Measurements from ENCODE around the gene LCN6.

DNA sequence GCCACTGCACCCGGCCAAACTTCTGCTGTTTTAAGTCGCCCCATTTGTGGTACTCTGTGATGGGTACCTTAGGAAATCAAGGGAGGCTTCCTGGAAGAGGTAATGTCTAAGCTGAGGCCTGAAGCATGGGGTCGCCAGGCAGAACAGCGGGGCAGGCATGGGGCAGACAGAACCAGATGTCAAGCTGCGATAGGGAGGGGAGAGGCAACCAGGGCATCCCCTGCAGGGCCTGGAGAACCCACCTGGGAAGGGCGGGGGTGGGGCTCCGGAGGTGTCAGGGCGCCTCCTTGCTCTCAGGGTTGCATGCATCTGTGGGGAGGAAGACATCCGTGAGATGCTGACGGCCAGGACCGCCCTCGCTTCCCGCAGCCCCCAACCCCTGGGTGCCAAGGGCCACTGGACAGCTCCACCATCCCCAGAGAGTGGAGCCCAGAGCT, 13.2 kb upstream of the LCN6 start:
- TF ChIP-seq, protein P1, sequence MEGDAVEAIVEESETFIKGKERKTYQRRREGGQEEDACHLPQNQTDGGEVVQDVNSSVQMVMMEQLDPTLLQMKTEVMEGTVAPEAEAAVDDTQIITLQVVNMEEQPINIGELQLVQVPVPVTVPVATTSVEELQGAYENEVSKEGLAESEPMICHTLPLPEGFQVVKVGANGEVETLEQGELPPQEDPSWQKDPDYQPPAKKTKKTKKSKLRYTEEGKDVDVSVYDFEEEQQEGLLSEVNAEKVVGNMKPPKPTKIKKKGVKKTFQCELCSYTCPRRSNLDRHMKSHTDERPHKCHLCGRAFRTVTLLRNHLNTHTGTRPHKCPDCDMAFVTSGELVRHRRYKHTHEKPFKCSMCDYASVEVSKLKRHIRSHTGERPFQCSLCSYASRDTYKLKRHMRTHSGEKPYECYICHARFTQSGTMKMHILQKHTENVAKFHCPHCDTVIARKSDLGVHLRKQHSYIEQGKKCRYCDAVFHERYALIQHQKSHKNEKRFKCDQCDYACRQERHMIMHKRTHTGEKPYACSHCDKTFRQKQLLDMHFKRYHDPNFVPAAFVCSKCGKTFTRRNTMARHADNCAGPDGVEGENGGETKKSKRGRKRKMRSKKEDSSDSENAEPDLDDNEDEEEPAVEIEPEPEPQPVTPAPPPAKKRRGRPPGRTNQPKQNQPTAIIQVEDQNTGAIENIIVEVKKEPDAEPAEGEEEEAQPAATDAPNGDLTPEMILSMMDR (IDR thresholded peaks at IDR 0.05) = no peak
- TF ChIP-seq POLR2A (IDR thresholded peaks at IDR 0.05) = no peak
